ENCODE results near the gene RNH1. TPM values are rescaled to one million over a fixed set of nuclear protein-coding genes. Genes with fewer than 3 reads are reported as not detected.

The RNH1 gene
- total RNA-seq, 4 donors from 2014 or later, result 151 to 309 (median 198) TPM

GRCh38 chr11:515131-515530, 8.1 kb upstream of the RNH1 start:
- Histone ChIP-seq H3K36me3 (no peaks in the 10 kb centered on the region), H3K9me3 (peaks cover 0 to 7% of the 10 kb centered on the region in 2 donors), H3K4me1 (peaks cover 0 to 12% (median 4%) of the 10 kb centered on the region in 4 donors), H3K27me3 (no peaks in the 10 kb centered on the region), H3K4me3 (no peak overlapping the region), H3K27ac (no peak overlapping the region)
- DNase-seq, result no peak
- intact Hi-C loops (cut with DNase I; ENCODE audit: low total_unique reads), result no loop called here
- WGBS, 2 donors (ENCODE audit: low coverage in 1 of 2), result 91 to 98% methylated on average over 5 to 6 of the region's 6 CpGs
- in situ Hi-C loops (cut with MboI; ENCODE audit: low pct_ligation_motif_present in 1 of 4, low pct_unique_long_range_greater_than_20kb in 1 of 4, low sequenced_read_pairs in 3 of 4), result no loop called here
- no peak for TF ChIP-seq POLR2A (IDR thresholded peaks at IDR 0.05)
- no peak for TF ChIP-seq CTCF (IDR thresholded peaks at IDR 0.05)
- TF ChIP-seq POLR2AphosphoS5 (IDR thresholded peaks at IDR 0.05), result no peak
- no peak for TF ChIP-seq EP300 (IDR thresholded peaks at IDR 0.05; ENCODE audit: low read depth)

- Histone ChIP-seq H3K27me3 (no peaks in the 10 kb centered on the region), H3K4me1 (peaks cover 0 to 12% (median 4%) of the 10 kb centered on the region in 4 donors), H3K27ac (no peak overlapping the region), H3K36me3 (no peaks in the 10 kb centered on the region), H3K9me3 (peaks cover 0 to 7% of the 10 kb centered on the region in 2 donors), H3K4me3 (no peak overlapping the region)
- WGBS, 2 donors (ENCODE audit: low coverage in 1 of 2), result 88 to 100% methylated on average over 5 to 10 of the region's 10 CpGs
- intact Hi-C loops (cut with DNase I; ENCODE audit: low total_unique reads) (no loop called here), in situ Hi-C loops (cut with MboI; ENCODE audit: low pct_ligation_motif_present in 1 of 4, low pct_unique_long_range_greater_than_20kb in 1 of 4, low sequenced_read_pairs in 3 of 4) (no loop called here)
- no peak for DNase-seq
- TF ChIP-seq CTCF (IDR thresholded peaks at IDR 0.05) (no peak), POLR2A (IDR thresholded peaks at IDR 0.05) (no peak), POLR2AphosphoS5 (IDR thresholded peaks at IDR 0.05) (no peak), EP300 (IDR thresholded peaks at IDR 0.05; ENCODE audit: low read depth) (no peak)
Observed at GRCh38 chr11:514606-515005, 7.6 kb upstream of the RNH1 start.

GRCh38 chr11:512761-513595, 5.9 kb upstream of the RNH1 start:
- intact Hi-C loops (cut with DNase I; ENCODE audit: low total_unique reads) (no loop called here), in situ Hi-C loops (cut with MboI; ENCODE audit: low pct_ligation_motif_present in 1 of 4, low pct_unique_long_range_greater_than_20kb in 1 of 4, low sequenced_read_pairs in 3 of 4) (no loop called here)
- TF ChIP-seq POLR2AphosphoS5 (IDR thresholded peaks at IDR 0.05) (no peak), POLR2A (IDR thresholded peaks at IDR 0.05) (no peak), CTCF (IDR thresholded peaks at IDR 0.05) (no peak), EP300 (IDR thresholded peaks at IDR 0.05; ENCODE audit: low read depth) (no peak)
- Histone ChIP-seq H3K36me3 (no peaks in the 10 kb centered on the region), H3K4me1 (peaks cover 0 to 8% (median under 1%) of the 10 kb centered on the region in 4 donors), H3K27me3 (no peaks in the 10 kb centered on the region), H3K27ac (no peak overlapping the region), H3K9me3 (peaks cover 0 to 7% of the 10 kb centered on the region in 2 donors), H3K4me3 (no peak overlapping the region)
- no peak for DNase-seq
- WGBS, 2 donors (ENCODE audit: low coverage in 1 of 2), result 91 to 92% methylated on average over 13 to 29 of the region's 29 CpGs

- Histone ChIP-seq H3K9me3 (no peaks in the 10 kb centered on the region), H3K36me3 (no peaks in the 10 kb centered on the region), H3K4me1 (peaks cover 13 to 32% (median 28%) of the 10 kb centered on the region in 4 donors), H3K27ac (no peak overlapping the region), H3K4me3 (no peak overlapping the region), H3K27me3 (no peaks in the 10 kb centered on the region)
- no peak for TF ChIP-seq POLR2AphosphoS5 (IDR thresholded peaks at IDR 0.05)
- TF ChIP-seq EP300 (IDR thresholded peaks at IDR 0.05; ENCODE audit: low read depth), result no peak
- TF ChIP-seq POLR2A (IDR thresholded peaks at IDR 0.05), result no peak
- no peak for TF ChIP-seq CTCF (IDR thresholded peaks at IDR 0.05)
- no peak for DNase-seq
- intact Hi-C loops (cut with DNase I; ENCODE audit: low total_unique reads) (loop anchor here (10.0 kb wide), 2 partner anchors 54 to 104 kb away; partner anchors contain the start of gene PTDSS2), in situ Hi-C loops (cut with MboI; ENCODE audit: low pct_ligation_motif_present in 1 of 4, low pct_unique_long_range_greater_than_20kb in 1 of 4, low sequenced_read_pairs in 3 of 4) (no loop called here)
- 90 to 91% methylated on average over 4 to 5 of the region's 5 CpGs for WGBS, 2 donors (ENCODE audit: low coverage in 1 of 2)
Observed at GRCh38 chr11:508956-509355, 1.9 kb upstream of the RNH1 start.
